ENCODE measurements around the gene MS4A15.

Gene MS4A15

GRCh38 chr11:60782393-60783140 is 25.9 kb downstream of the MS4A15 start:
- Histone ChIP-seq H3K27ac (ENCODE audit: low read depth, low read length) (no peak overlapping the region), H3K36me3 (ENCODE audit: control insufficient read depth in 1 of 2, insufficient read depth in 2 of 2, low read length in 2 of 2) (no peaks in the 10 kb centered on the region), H3K4me3 (ENCODE audit: low read depth in 1 of 2, low read length in 2 of 2) (no peak overlapping the region), H3K4me1 (ENCODE audit: control insufficient read depth in 1 of 2, insufficient read depth in 2 of 2, low read length in 2 of 2) (peaks cover 30 to 48% of the 10 kb centered on the region in 2 donors), H3K9me3 (ENCODE audit: control insufficient read depth in 1 of 2, low read length in 2 of 2) (no peaks in the 10 kb centered on the region), H3K27me3 (ENCODE audit: control insufficient read depth in 1 of 2, insufficient read depth in 2 of 2, low read length in 2 of 2) (no peaks in the 10 kb centered on the region), H3K9ac (ENCODE audit: low read depth in 1 of 2, low read length in 2 of 2) (no peak overlapping the region)

- H3K9ac ChIP-seq (ENCODE audit: low read depth in 1 of 2, low read length in 2 of 2), result no peak overlapping the region
- H3K4me3 ChIP-seq (ENCODE audit: low read depth in 1 of 2, low read length in 2 of 2), result no peak overlapping the region
- H3K4me1 ChIP-seq (ENCODE audit: control insufficient read depth in 1 of 2, insufficient read depth in 2 of 2, low read length in 2 of 2), result peaks cover 33 to 47% of the 10 kb centered on the region in 2 donors
- no peaks in the 10 kb centered on the region for H3K36me3 ChIP-seq (ENCODE audit: control insufficient read depth in 1 of 2, insufficient read depth in 2 of 2, low read length in 2 of 2)
- H3K27me3 ChIP-seq (ENCODE audit: control insufficient read depth in 1 of 2, insufficient read depth in 2 of 2, low read length in 2 of 2), result no peaks in the 10 kb centered on the region
- no peaks in the 10 kb centered on the region for H3K9me3 ChIP-seq (ENCODE audit: control insufficient read depth in 1 of 2, low read length in 2 of 2)
- no peak overlapping the region for H3K27ac ChIP-seq (ENCODE audit: low read depth, low read length)
Measured at GRCh38 chr11:60783141-60783484, 26.4 kb downstream of the MS4A15 start.

GRCh38 chr11:60783911-60784310 is 27.2 kb downstream of the MS4A15 start:
- no peaks in the 10 kb centered on the region for H3K27me3 ChIP-seq (ENCODE audit: control insufficient read depth in 1 of 2, insufficient read depth in 2 of 2, low read length in 2 of 2)
- H3K4me3 ChIP-seq (ENCODE audit: low read depth in 1 of 2, low read length in 2 of 2), result no peak overlapping the region
- no peaks in the 10 kb centered on the region for H3K9me3 ChIP-seq (ENCODE audit: control insufficient read depth in 1 of 2, low read length in 2 of 2)
- H3K27ac ChIP-seq (ENCODE audit: low read depth, low read length), result no peak overlapping the region
- H3K9ac ChIP-seq (ENCODE audit: low read depth in 1 of 2, low read length in 2 of 2), result no peak overlapping the region
- no peaks in the 10 kb centered on the region for H3K36me3 ChIP-seq (ENCODE audit: control insufficient read depth in 1 of 2, insufficient read depth in 2 of 2, low read length in 2 of 2)
- H3K4me1 ChIP-seq (ENCODE audit: control insufficient read depth in 1 of 2, insufficient read depth in 2 of 2, low read length in 2 of 2), result peaks cover 39 to 50% of the 10 kb centered on the region in 2 donors

GRCh38 chr11:60785136-60785535 is 28.5 kb downstream of the MS4A15 start, which contains the start of gene MS4A10:
TSS of gene MS4A10 (plus strand) at chr11:60785333. CDS start at chr11:60790336, 5,003 bp downstream.
- Histone ChIP-seq H3K9ac (ENCODE audit: low read depth in 1 of 2, low read length in 2 of 2) (peak within 1 kb of the TSS; percentile 48 to 54), H3K36me3 (ENCODE audit: control insufficient read depth in 1 of 2, insufficient read depth in 2 of 2, low read length in 2 of 2) (no peaks in the 10 kb centered on the region), H3K9me3 (ENCODE audit: control insufficient read depth in 1 of 2, low read length in 2 of 2) (no peaks in the 10 kb centered on the region), H3K4me1 (ENCODE audit: control insufficient read depth in 1 of 2, insufficient read depth in 2 of 2, low read length in 2 of 2) (peaks cover 39 to 50% of the 10 kb centered on the region in 2 donors), H3K4me3 (ENCODE audit: low read depth in 1 of 2, low read length in 2 of 2) (peak within 1 kb of the TSS; percentile 53 to 60), H3K27ac (ENCODE audit: low read depth, low read length) (peak within 1 kb of the TSS; percentile 64), H3K27me3 (ENCODE audit: control insufficient read depth in 1 of 2, insufficient read depth in 2 of 2, low read length in 2 of 2) (no peaks in the 10 kb centered on the region)

- Histone ChIP-seq H3K27ac (ENCODE audit: low read depth, low read length) (peak overlapping the region; percentile 64), H3K9me3 (ENCODE audit: control insufficient read depth in 1 of 2, low read length in 2 of 2) (no peaks in the 10 kb centered on the region), H3K4me1 (ENCODE audit: control insufficient read depth in 1 of 2, insufficient read depth in 2 of 2, low read length in 2 of 2) (peaks cover 35 to 49% of the 10 kb centered on the region in 2 donors), H3K4me3 (ENCODE audit: low read depth in 1 of 2, low read length in 2 of 2) (peak overlapping the region; percentile 53 to 60), H3K9ac (ENCODE audit: low read depth in 1 of 2, low read length in 2 of 2) (peak overlapping the region in 1 of 2 donors; percentile 48), H3K36me3 (ENCODE audit: control insufficient read depth in 1 of 2, insufficient read depth in 2 of 2, low read length in 2 of 2) (no peaks in the 10 kb centered on the region), H3K27me3 (ENCODE audit: control insufficient read depth in 1 of 2, insufficient read depth in 2 of 2, low read length in 2 of 2) (no peaks in the 10 kb centered on the region)
Measured at GRCh38 chr11:60785806-60786361, 29.2 kb downstream of the MS4A15 start.

GRCh38 chr11:60786811-60787567 is 30.3 kb downstream of the MS4A15 start:
- Histone ChIP-seq H3K36me3 (ENCODE audit: control insufficient read depth in 1 of 2, insufficient read depth in 2 of 2, low read length in 2 of 2) (no peaks in the 10 kb centered on the region), H3K4me1 (ENCODE audit: control insufficient read depth in 1 of 2, insufficient read depth in 2 of 2, low read length in 2 of 2) (peaks cover 35 to 40% of the 10 kb centered on the region in 2 donors), H3K4me3 (ENCODE audit: low read depth in 1 of 2, low read length in 2 of 2) (peak overlapping the region; percentile 53 to 60), H3K27ac (ENCODE audit: low read depth, low read length) (no peak overlapping the region), H3K9ac (ENCODE audit: low read depth in 1 of 2, low read length in 2 of 2) (peak overlapping the region; percentile 42 to 44), H3K9me3 (ENCODE audit: control insufficient read depth in 1 of 2, low read length in 2 of 2) (no peaks in the 10 kb centered on the region), H3K27me3 (ENCODE audit: control insufficient read depth in 1 of 2, insufficient read depth in 2 of 2, low read length in 2 of 2) (no peaks in the 10 kb centered on the region)

GRCh38 chr11:60788401-60789125 is 31.9 kb downstream of the MS4A15 start:
- no peaks in the 10 kb centered on the region for H3K36me3 ChIP-seq (ENCODE audit: control insufficient read depth in 1 of 2, insufficient read depth in 2 of 2, low read length in 2 of 2)
- peak overlapping the region in 1 of 2 donors; percentile 0 for H3K4me3 ChIP-seq (ENCODE audit: low read depth in 1 of 2, low read length in 2 of 2)
- no peak overlapping the region for H3K27ac ChIP-seq (ENCODE audit: low read depth, low read length)
- no peak overlapping the region for H3K9ac ChIP-seq (ENCODE audit: low read depth in 1 of 2, low read length in 2 of 2)
- no peaks in the 10 kb centered on the region for H3K9me3 ChIP-seq (ENCODE audit: control insufficient read depth in 1 of 2, low read length in 2 of 2)
- no peaks in the 10 kb centered on the region for H3K27me3 ChIP-seq (ENCODE audit: control insufficient read depth in 1 of 2, insufficient read depth in 2 of 2, low read length in 2 of 2)
- peaks cover 34 to 35% of the 10 kb centered on the region in 2 donors for H3K4me1 ChIP-seq (ENCODE audit: control insufficient read depth in 1 of 2, insufficient read depth in 2 of 2, low read length in 2 of 2)

GRCh38 chr11:60790726-60791125 is 34.1 kb downstream of the MS4A15 start:
- Histone ChIP-seq H3K36me3 (ENCODE audit: control insufficient read depth in 1 of 2, insufficient read depth in 2 of 2, low read length in 2 of 2) (peaks cover 0 to 6% of the 10 kb centered on the region in 2 donors), H3K9ac (ENCODE audit: low read depth in 1 of 2, low read length in 2 of 2) (no peak overlapping the region), H3K4me3 (ENCODE audit: low read depth in 1 of 2, low read length in 2 of 2) (no peak overlapping the region), H3K27ac (ENCODE audit: low read depth, low read length) (no peak overlapping the region), H3K9me3 (ENCODE audit: control insufficient read depth in 1 of 2, low read length in 2 of 2) (no peaks in the 10 kb centered on the region), H3K4me1 (ENCODE audit: control insufficient read depth in 1 of 2, insufficient read depth in 2 of 2, low read length in 2 of 2) (peaks cover 20 to 23% of the 10 kb centered on the region in 2 donors), H3K27me3 (ENCODE audit: control insufficient read depth in 1 of 2, insufficient read depth in 2 of 2, low read length in 2 of 2) (no peaks in the 10 kb centered on the region)

- H3K9me3 ChIP-seq (ENCODE audit: control insufficient read depth in 1 of 2, low read length in 2 of 2), result no peaks in the 10 kb centered on the region
- H3K4me1 ChIP-seq (ENCODE audit: control insufficient read depth in 1 of 2, insufficient read depth in 2 of 2, low read length in 2 of 2), result peaks cover 15 to 18% of the 10 kb centered on the region in 2 donors
- peaks cover 0 to 6% of the 10 kb centered on the region in 2 donors for H3K36me3 ChIP-seq (ENCODE audit: control insufficient read depth in 1 of 2, insufficient read depth in 2 of 2, low read length in 2 of 2)
- no peak overlapping the region for H3K9ac ChIP-seq (ENCODE audit: low read depth in 1 of 2, low read length in 2 of 2)
- H3K4me3 ChIP-seq (ENCODE audit: low read depth in 1 of 2, low read length in 2 of 2), result no peak overlapping the region
- H3K27ac ChIP-seq (ENCODE audit: low read depth, low read length), result no peak overlapping the region
- H3K27me3 ChIP-seq (ENCODE audit: control insufficient read depth in 1 of 2, insufficient read depth in 2 of 2, low read length in 2 of 2), result no peaks in the 10 kb centered on the region
Measured at GRCh38 chr11:60791153-60791933, 34.7 kb downstream of the MS4A15 start.

All from duodenal mucosa (tissue), 2 donors.